Endodermal cell (in vitro differentiated cells): ENCODE measurements around the gene IL6R. TPM values are rescaled to one million over a fixed set of nuclear protein-coding genes. Genes with fewer than 3 reads are reported as not detected.
A peak's percentile ranks its signal among the peaks of the same experiment; 100 is the strongest.

ENCODE experiments used
- DNase-seq: peaks from one replicate; pipeline ENCODE4 v3.0.0-alpha.2; 2017
- H3K27ac ChIP-seq: 2 replicates; pipeline ENCODE4 v1.5.1; 2013; ENCODE audit warnings: mild to moderate bottlenecking, low read depth, low read length, moderate library complexity
- H3K27me3 ChIP-seq: 2 replicates; pipeline ENCODE4 v1.6.1; 2013; ENCODE audit warnings: mild to moderate bottlenecking, low read length, moderate library complexity; ENCODE audit not compliant: insufficient read depth, control insufficient read depth, poor library complexity, severe bottlenecking
- H3K36me3 ChIP-seq: 2 replicates; pipeline ENCODE4 v1.7.0; 2013; ENCODE audit warnings: mild to moderate bottlenecking, low read length, moderate library complexity; ENCODE audit not compliant: control insufficient read depth, insufficient read depth
- H3K4me1 ChIP-seq: one replicate; pipeline ENCODE4 v1.7.0; 2013; ENCODE audit warnings: low read length; ENCODE audit not compliant: control insufficient read depth, insufficient read depth
- H3K4me3 ChIP-seq: 2 replicates; pipeline ENCODE4 v1.5.1; 2013; ENCODE audit warnings: mild to moderate bottlenecking, low read length, moderate library complexity
- H3K9ac ChIP-seq: 2 replicates; pipeline ENCODE4 v1.6.1; 2013; ENCODE audit warnings: mild to moderate bottlenecking, low read length, moderate library complexity; ENCODE audit not compliant: poor library complexity, severe bottlenecking; ENCODE audit errors: extremely low read depth
- H3K9me3 ChIP-seq: 2 replicates; pipeline ENCODE4 v1.6.1; 2013; ENCODE audit warnings: mild to moderate bottlenecking, low read length, moderate library complexity; ENCODE audit not compliant: control insufficient read depth
- H3K27ac Mint-ChIP-seq: 2 replicates; pipeline ENCODE4 v1.8.0; 2020; ENCODE audit warnings: mixed read lengths
- H3K27me3 Mint-ChIP-seq: 2 replicates; pipeline ENCODE4 v1.8.0; 2021; ENCODE audit warnings: mild to moderate bottlenecking, mixed read lengths; ENCODE audit not compliant: insufficient read depth
- H3K36me3 Mint-ChIP-seq: 2 replicates; pipeline ENCODE4 v1.8.0; 2020; ENCODE audit warnings: low read depth, mixed read lengths
- H3K4me1 Mint-ChIP-seq: 2 replicates; pipeline ENCODE4 v1.8.0; 2020; ENCODE audit warnings: mixed read lengths
- H3K4me3 Mint-ChIP-seq: 2 replicates; pipeline ENCODE4 v1.8.0; 2020; ENCODE audit warnings: mild to moderate bottlenecking, moderate library complexity, mixed read lengths
- H3K9me3 Mint-ChIP-seq: 2 replicates; pipeline ENCODE4 v1.8.0; 2020; ENCODE audit warnings: mild to moderate bottlenecking, mixed read lengths
- WGBS, 2 experiments: methylation state at CpG; one replicate each; pipeline versions ENCODE4 v1.1.5 to v1.1.7; 2013; ENCODE audit warnings: missing lambda C conversion rate in 2 of 2, mixed read lengths in 1 of 2; ENCODE audit not compliant: insufficient coverage in 1 of 2, insufficient read length in 1 of 2; 5-methylcytosine and 5-hydroxymethylcytosine counted together
- total RNA-seq, 2 donors: library from RNA; stranded (reverse); fragmentation: NEBNext Ultra II Directional in 1 of 2; extraction: Animal tissue kit (Norgen Biotek cat#: 25700) in 1 of 2; gene quantifications; 2 replicates in 1 of 2; 3 replicates in 1 of 2; pipeline ENCODE4 v1.2.1, GENCODE V29; 2021
- TF ChIP-seq, protein P1 (sequence below): fragments of 200-600 bp; sonication (generic); conservative IDR thresholded peaks from 2 replicates; pipeline ENCODE4 v1.5.0; 2021; ENCODE audit warnings: antibody characterized with exemption, mild to moderate bottlenecking

Gene IL6R
- total RNA-seq, 2 donors from 2014 or later: 0.77 to 1.0 TPM

DNA sequence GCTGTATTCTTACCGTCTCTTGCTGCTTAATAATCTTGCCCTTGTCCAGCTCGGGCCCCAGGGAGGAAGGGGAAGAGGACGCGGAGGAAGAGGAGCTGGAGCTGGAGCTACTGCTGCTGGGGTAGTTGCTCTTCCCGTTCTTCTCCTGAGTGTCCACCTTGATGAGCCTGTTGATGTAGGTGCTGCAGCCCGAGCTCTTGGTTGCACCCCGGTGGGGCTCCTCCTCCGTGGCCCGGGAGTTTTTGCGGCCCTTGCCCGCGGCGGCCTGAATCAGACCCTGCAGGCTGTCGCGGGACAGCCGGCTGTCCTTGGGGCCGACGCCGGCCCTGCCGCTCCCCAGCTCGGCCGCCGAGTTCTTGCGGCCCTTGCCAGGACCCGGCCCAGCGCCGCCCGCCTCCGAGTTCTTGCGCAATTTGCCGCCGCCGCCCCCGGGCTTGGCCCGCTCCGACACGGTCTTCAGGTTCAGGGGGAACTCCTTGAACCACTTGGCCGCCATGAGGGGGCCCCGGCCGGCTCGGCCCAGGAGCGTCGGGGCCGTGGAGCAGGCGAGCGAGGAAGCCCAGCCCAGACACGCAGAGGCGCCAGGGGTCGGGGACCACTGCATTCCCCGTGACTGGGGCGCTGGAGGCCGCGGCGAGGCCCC lies 96.4 kb downstream of the IL6R start:
- no peak overlapping the region for H3K4me3 ChIP-seq
- peaks cover 8% of the 10 kb centered on the region for H3K9me3 ChIP-seq
- peaks cover 79% of the 10 kb centered on the region for H3K27me3 ChIP-seq
- H3K4me1 ChIP-seq: no peaks in the 10 kb centered on the region
- H3K36me3 Mint-ChIP-seq: no peaks in the 10 kb centered on the region
- no peak overlapping the region for H3K9ac ChIP-seq
- H3K27ac Mint-ChIP-seq: no peak overlapping the region
- peak; percentile 77 for DNase-seq
- TF ChIP-seq, protein P1, sequence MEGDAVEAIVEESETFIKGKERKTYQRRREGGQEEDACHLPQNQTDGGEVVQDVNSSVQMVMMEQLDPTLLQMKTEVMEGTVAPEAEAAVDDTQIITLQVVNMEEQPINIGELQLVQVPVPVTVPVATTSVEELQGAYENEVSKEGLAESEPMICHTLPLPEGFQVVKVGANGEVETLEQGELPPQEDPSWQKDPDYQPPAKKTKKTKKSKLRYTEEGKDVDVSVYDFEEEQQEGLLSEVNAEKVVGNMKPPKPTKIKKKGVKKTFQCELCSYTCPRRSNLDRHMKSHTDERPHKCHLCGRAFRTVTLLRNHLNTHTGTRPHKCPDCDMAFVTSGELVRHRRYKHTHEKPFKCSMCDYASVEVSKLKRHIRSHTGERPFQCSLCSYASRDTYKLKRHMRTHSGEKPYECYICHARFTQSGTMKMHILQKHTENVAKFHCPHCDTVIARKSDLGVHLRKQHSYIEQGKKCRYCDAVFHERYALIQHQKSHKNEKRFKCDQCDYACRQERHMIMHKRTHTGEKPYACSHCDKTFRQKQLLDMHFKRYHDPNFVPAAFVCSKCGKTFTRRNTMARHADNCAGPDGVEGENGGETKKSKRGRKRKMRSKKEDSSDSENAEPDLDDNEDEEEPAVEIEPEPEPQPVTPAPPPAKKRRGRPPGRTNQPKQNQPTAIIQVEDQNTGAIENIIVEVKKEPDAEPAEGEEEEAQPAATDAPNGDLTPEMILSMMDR: no peak
- H3K27ac ChIP-seq: no peak overlapping the region
- WGBS, 2 experiments: 10 to 15% methylated on average over 13 to 54 of the region's 54 CpGs
- H3K9me3 Mint-ChIP-seq: peaks cover 18% of the 10 kb centered on the region
- no peaks in the 10 kb centered on the region for H3K36me3 ChIP-seq
- H3K4me1 Mint-ChIP-seq: peaks cover 6% of the 10 kb centered on the region
- H3K27me3 Mint-ChIP-seq: peaks cover 76% of the 10 kb centered on the region
- peak overlapping the region; percentile 44 for H3K4me3 Mint-ChIP-seq

DNA sequence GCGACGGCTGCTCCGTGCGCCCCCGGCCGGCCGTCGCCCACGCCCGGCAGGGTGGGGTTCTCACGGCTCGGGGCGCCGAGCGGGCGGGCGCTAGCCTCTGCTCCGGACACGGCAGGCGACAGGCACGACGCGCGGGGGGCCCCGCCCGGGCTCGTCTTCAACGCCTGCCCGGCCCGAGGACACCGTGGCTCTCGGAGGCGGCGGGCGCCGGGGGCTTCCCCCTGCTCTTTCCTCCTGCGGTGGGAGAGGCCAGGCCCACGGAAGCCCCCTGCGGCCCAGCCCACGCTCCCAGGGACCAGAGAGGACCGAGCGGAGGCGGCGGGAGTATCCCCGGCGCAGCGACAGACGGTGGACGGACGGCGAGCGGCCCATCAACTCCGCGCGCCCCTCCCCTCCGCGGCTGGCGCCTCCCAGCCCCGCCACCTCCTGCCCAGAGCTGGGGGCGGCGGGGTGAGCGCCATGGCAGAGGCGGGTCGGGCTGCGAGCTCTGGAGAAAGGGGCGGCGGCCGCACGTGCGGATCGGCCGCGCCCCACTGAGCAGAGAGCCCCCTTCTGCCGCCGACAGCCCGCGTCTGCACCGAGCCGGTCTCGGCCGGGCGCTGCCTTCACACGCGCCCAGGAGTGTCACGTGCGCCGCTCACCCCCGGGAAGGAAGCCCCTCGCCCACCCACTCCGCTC lies 97.1 kb downstream of the IL6R start, which contains the start of the genes SHE and TDRD10:
SHE (minus strand) TSS at position 347 of the 678 bp plus-strand sequence. CDS start 386 bp downstream, outside the sequence.
TDRD10 (plus strand) TSS at position 154 of the 678 bp plus-strand sequence. CDS start 4,685 bp downstream, outside the sequence.
- no peaks in the 10 kb centered on the region for H3K36me3 ChIP-seq
- H3K9ac ChIP-seq: no peak within 1 kb of the TSS
- Mint-ChIP-seq H3K9me3 (peaks cover 18% of the 10 kb centered on the region), H3K4me1 (peaks cover under 1% of the 10 kb centered on the region), H3K27ac (no peak within 1 kb of the TSS), H3K36me3 (no peaks in the 10 kb centered on the region), H3K4me3 (peak within 1 kb of the TSS; percentile 44), H3K27me3 (peaks cover 82% of the 10 kb centered on the region)
- TF ChIP-seq, protein P1: no peak
- no peaks in the 10 kb centered on the region for H3K4me1 ChIP-seq
- WGBS, 2 experiments: 5 to 8% methylated on average over 21 to 90 of the region's 90 CpGs
- no peak within 1 kb of the TSS for H3K27ac ChIP-seq
- H3K9me3 ChIP-seq: peaks cover 8% of the 10 kb centered on the region
- no peak within 1 kb of the TSS for H3K4me3 ChIP-seq
- H3K27me3 ChIP-seq: peaks cover 86% of the 10 kb centered on the region
- peak; percentile 70 for DNase-seq

DNA sequence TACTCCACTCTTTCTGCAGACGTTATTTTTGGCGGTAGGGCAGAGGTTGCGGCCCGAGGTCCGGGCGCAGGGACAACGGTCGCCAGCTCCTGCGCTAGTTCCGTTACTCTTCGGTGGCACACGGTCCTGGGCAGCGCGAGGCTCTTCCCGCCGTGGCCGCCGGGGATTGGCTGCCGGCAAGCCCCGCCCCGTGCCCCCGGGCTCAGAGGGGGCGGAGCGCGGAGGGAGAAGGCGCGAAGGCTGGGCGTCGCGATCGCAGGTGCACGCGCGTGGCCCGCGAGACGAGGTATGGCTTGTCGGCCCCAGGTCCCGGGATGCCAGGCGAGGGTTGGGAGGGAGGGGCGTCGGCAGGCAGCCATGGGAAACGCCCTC lies 97.6 kb downstream of the IL6R start:
- WGBS, 2 experiments: 40% methylated on average over 13 to 43 of the region's 43 CpGs
- Histone ChIP-seq H3K36me3 (no peaks in the 10 kb centered on the region), H3K27me3 (peaks cover 90% of the 10 kb centered on the region), H3K4me1 (no peaks in the 10 kb centered on the region), H3K9ac (no peak overlapping the region), H3K9me3 (peaks cover 8% of the 10 kb centered on the region), H3K27ac (no peak overlapping the region), H3K4me3 (no peak overlapping the region)
- peak; percentile 68 for DNase-seq
- Mint-ChIP-seq H3K27ac (no peak overlapping the region), H3K27me3 (peaks cover 87% of the 10 kb centered on the region), H3K9me3 (peaks cover 18% of the 10 kb centered on the region), H3K4me1 (no peaks in the 10 kb centered on the region), H3K36me3 (no peaks in the 10 kb centered on the region), H3K4me3 (no peak overlapping the region)
- TF ChIP-seq, protein P1: no peak
